Right atrium auricular region (tissue), 2 donors: ENCODE results near the gene CCL22. TPM values are rescaled to one million over a fixed set of nuclear protein-coding genes. Genes with fewer than 3 reads are reported as not detected.

Experiments used
- DNase-seq: peaks from one replicate; pipeline ENCODE4 v3.0.0-alpha.2; 2019; ENCODE audit warnings: low spot score
- H3K27ac ChIP-seq, 2 donors: fragments of 200-600 bp; sonication (generic); 1 replicate in 1 of 2; 2 replicates in 1 of 2; pipeline ENCODE4 v1.5.1; 2016 to 2019
- H3K27me3 ChIP-seq, 2 donors: fragments of 200-600 bp; sonication (generic); one replicate each; pipeline versions ENCODE4 v1.5.1 to v1.6.0; 2017 to 2019
- H3K36me3 ChIP-seq: fragments of 200-600 bp; sonication (generic); one replicate; pipeline ENCODE4 v1.5.1; 2016
- H3K4me1 ChIP-seq, 2 donors: fragments of 200-600 bp; sonication (generic); one replicate each; pipeline versions ENCODE4 v1.5.1 to v1.6.0; 2017 to 2019
- H3K4me3 ChIP-seq, 2 donors: fragments of 200-600 bp; sonication (generic); 1 replicate in 1 of 2; 2 replicates in 1 of 2; pipeline ENCODE4 v1.5.1; 2017 to 2019; ENCODE audit warnings: mild to moderate bottlenecking in 1 of 2, moderate library complexity in 1 of 2
- H3K9me3 ChIP-seq, 2 donors: fragments of 200-600 bp; sonication (generic); one replicate each; pipeline ENCODE4 v1.5.1; 2019
- CTCF ChIP-seq, 2 donors: fragments of 200-600 bp; sonication (generic); IDR thresholded peaks; one replicate each; pipeline ENCODE4 v1.5.1; 2019; ENCODE audit warnings: antibody characterized with exemption in 2 of 2
- total RNA-seq, 2 donors: library from RNA; depleted of rRNA; stranded (reverse); fragments of >200 nt; gene quantifications; one replicate each; pipeline ENCODE4 v1.1.0, GENCODE V29; 2016

CCL22 gene
- total RNA-seq, 2 donors from 2014 or later = 0.08 TPM; not detected in 1

DNA sequence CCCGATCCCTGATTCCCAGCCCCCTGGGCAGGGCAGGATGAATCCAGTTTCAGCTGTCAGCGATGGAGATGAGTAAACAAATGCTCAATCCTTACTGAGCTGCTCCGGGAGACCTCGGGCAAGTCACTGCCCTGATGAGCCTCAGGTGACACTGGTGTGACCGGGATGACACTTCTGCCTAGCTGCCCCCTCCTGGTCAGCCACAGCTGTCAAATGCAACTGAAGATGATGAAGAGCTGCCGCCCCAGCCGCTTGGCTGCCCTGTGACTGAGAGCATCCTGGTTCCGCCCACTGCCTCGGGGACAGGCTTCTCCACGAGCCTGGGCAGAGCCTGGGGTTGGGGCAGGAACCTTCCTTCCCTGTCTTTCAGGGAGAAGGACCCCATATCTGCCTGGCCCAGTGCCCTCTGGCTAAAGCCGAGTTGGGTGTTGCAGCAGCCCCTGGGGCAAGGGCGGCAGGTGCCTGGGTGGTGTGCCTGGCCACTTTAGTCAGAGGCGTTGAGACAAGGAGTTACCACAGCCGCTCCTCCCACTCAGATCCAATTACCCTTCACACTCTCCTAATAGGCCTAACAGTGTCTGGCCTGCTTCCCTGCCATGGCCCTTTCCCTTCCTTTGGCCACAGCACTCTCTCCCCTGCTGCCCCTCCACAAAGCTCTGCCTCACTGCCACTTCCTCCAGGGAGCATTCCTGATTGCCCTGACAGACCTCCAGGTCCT lies 51.4 kb downstream of the CCL22 start:
- Histone ChIP-seq H3K9me3 (no peaks in the 10 kb centered on the region), H3K27me3 (no peaks in the 10 kb centered on the region), H3K4me1 (peaks cover 0 to 16% of the 10 kb centered on the region in 2 donors), H3K27ac (peak overlapping the region; percentile 58 to 63), H3K36me3 (no peaks in the 10 kb centered on the region), H3K4me3 (no peak overlapping the region)
- TF ChIP-seq CTCF (IDR thresholded peaks at IDR 0.05) = no peak
- DNase-seq = no peak

DNA sequence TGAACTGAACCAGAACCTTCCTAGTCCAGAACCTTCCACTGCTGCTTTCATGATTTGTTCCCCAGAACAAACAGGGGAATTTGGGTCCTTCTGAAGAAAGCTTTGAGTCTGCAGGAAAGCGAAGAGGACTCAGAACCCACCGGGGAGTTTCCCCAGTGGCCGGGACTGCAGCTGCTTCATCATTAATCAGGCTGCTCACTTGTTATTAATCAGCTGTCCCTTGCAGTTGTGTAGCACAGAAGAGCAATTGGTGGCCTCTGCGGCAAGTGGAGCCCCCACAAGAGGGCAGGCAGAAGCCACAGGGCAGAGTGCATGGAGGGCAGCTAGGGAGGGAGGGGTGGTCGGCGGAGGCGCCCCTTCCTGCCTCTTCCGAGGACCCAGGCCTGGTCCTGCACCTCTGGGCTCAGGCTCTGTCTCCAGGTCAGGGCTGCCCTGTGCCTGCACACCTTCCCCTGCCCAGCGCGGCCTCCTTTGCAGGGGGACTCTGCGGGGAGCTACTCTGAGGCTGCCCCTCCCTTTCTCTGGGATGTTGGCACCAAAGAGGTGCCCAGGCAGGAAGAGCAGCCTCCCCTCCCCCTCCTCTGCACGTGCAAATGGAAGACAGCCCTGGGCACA lies 52.9 kb downstream of the CCL22 start:
- H3K27me3 ChIP-seq = no peaks in the 10 kb centered on the region
- H3K27ac ChIP-seq = no peak overlapping the region
- peaks cover 0 to 21% of the 10 kb centered on the region in 2 donors for H3K4me1 ChIP-seq
- DNase-seq = no peak
- H3K9me3 ChIP-seq = no peaks in the 10 kb centered on the region
- no peak for TF ChIP-seq CTCF (IDR thresholded peaks at IDR 0.05)
- H3K36me3 ChIP-seq = no peaks in the 10 kb centered on the region
- H3K4me3 ChIP-seq = no peak overlapping the region

- no peaks in the 10 kb centered on the region for H3K9me3 ChIP-seq
- H3K36me3 ChIP-seq = no peaks in the 10 kb centered on the region
- H3K27me3 ChIP-seq = no peaks in the 10 kb centered on the region
- DNase-seq = no peak
- no peak for TF ChIP-seq CTCF (IDR thresholded peaks at IDR 0.05)
- H3K27ac ChIP-seq = no peak overlapping the region
- no peak overlapping the region for H3K4me3 ChIP-seq
- peaks cover 0 to 32% of the 10 kb centered on the region in 2 donors for H3K4me1 ChIP-seq
Measured at GRCh38 chr16:57412584-57412983, 54.0 kb downstream of the CCL22 start.

- H3K27ac ChIP-seq = no peak overlapping the region
- TF ChIP-seq CTCF (IDR thresholded peaks at IDR 0.05) = no peak
- H3K4me1 ChIP-seq = peaks cover 0 to 40% of the 10 kb centered on the region in 2 donors
- no peaks in the 10 kb centered on the region for H3K9me3 ChIP-seq
- H3K36me3 ChIP-seq = no peaks in the 10 kb centered on the region
- no peaks in the 10 kb centered on the region for H3K27me3 ChIP-seq
- no peak overlapping the region for H3K4me3 ChIP-seq
- no peak for DNase-seq
Measured at GRCh38 chr16:57413301-57413730, 54.7 kb downstream of the CCL22 start.

GRCh38 chr16:57413733-57414132 lies 55.1 kb downstream of the CCL22 start:
- no peaks in the 10 kb centered on the region for H3K9me3 ChIP-seq
- peaks cover 0 to 44% of the 10 kb centered on the region in 2 donors for H3K4me1 ChIP-seq
- H3K27ac ChIP-seq = no peak overlapping the region
- no peak overlapping the region for H3K4me3 ChIP-seq
- TF ChIP-seq CTCF (IDR thresholded peaks at IDR 0.05) = no peak
- H3K36me3 ChIP-seq = no peaks in the 10 kb centered on the region
- no peak for DNase-seq
- H3K27me3 ChIP-seq = no peaks in the 10 kb centered on the region

Other genes starting within 250 kb of the CCL22 start
- gene PSME3IP1, start 172.7 kb upstream of the CCL22 start, total RNA-seq = 10 to 100 TPM; 55.7 to 79.0 TPM
- gene RSPRY1, start 172.5 kb upstream of the CCL22 start, total RNA-seq = 10 to 100 TPM; 17.0 to 17.2 TPM
- 10 to 100 TPM; 56.4 to 80.4 TPM for gene ARL2BP, start 113.5 kb upstream of the CCL22 start, total RNA-seq
- 10 to 100 TPM; 14.4 to 22.4 TPM for gene PLLP, start 74.1 kb upstream of the CCL22 start, total RNA-seq
- gene CX3CL1, start 13.7 kb downstream of the CCL22 start, total RNA-seq = 10 to 100 TPM; 17.1 to 17.8 TPM
- gene CCL17, start 46.0 kb downstream of the CCL22 start, total RNA-seq = not detected
- gene CIAPIN1, start 88.6 kb downstream of the CCL22 start, total RNA-seq = 10 to 100 TPM; 33.0 to 34.4 TPM
- gene COQ9, start 88.7 kb downstream of the CCL22 start, total RNA-seq = 100 to 1,000 TPM; 106 to 153 TPM
- gene POLR2C, start 103.9 kb downstream of the CCL22 start, total RNA-seq = 10 to 100 TPM; 76.8 to 86.3 TPM
- gene DOK4, start 127.7 kb downstream of the CCL22 start, total RNA-seq = 10 to 100 TPM; 15.2 to 34.2 TPM
- 10 to 100 TPM; 11.2 to 15.1 TPM for gene CCDC102A, start 177.8 kb downstream of the CCL22 start, total RNA-seq
- gene ADGRG5, start 183.9 kb downstream of the CCL22 start, total RNA-seq = under 1 TPM; 0.08 to 0.44 TPM